Progenitor cell of endocrine pancreas (in vitro differentiated cells): ENCODE measurements around the gene MRPS18A. TPM values are rescaled to one million over a fixed set of nuclear protein-coding genes. Genes with fewer than 3 reads are reported as not detected.

Source experiments
- DNase-seq: peaks from one replicate; pipeline ENCODE4 v3.0.0; 2021; ENCODE audit warnings: low spot score; ENCODE audit not compliant: unreplicated experiment
- H3K27ac Mint-ChIP-seq: 2 replicates; pipeline ENCODE4 v1.8.0; 2021; ENCODE audit warnings: mild to moderate bottlenecking, moderate library complexity, mixed read lengths
- H3K27me3 Mint-ChIP-seq: 2 replicates; pipeline ENCODE4 v1.8.0; 2021; ENCODE audit warnings: mixed read lengths
- H3K36me3 Mint-ChIP-seq: 2 replicates; pipeline ENCODE4 v1.8.0; 2022; ENCODE audit warnings: mixed read lengths; ENCODE audit not compliant: insufficient read depth
- H3K4me1 Mint-ChIP-seq: 2 replicates; pipeline ENCODE4 v1.8.0; 2021; ENCODE audit warnings: low read depth, mixed read lengths
- H3K4me3 Mint-ChIP-seq: 2 replicates; pipeline ENCODE4 v1.8.0; 2021; ENCODE audit warnings: low read depth, mild to moderate bottlenecking, moderate library complexity, mixed read lengths
- H3K9me3 Mint-ChIP-seq: 2 replicates; pipeline ENCODE4 v1.8.0; 2021; ENCODE audit warnings: low read depth, mixed read lengths
- total RNA-seq: library from RNA; stranded (reverse); gene quantifications from 2 replicates; pipeline ENCODE4 v1.2.1, GENCODE V29; 2021
- TF ChIP-seq, protein P1 (sequence below): fragments of 200-600 bp; sonication (generic); IDR thresholded peaks from one replicate; pipeline ENCODE4 v1.5.0; 2021; ENCODE audit warnings: antibody characterized with exemption, mild to moderate bottlenecking; ENCODE audit not compliant: unreplicated experiment

MRPS18A gene
- total RNA-seq, 1 donor from 2014 or later = 41.9 TPM

DNA sequence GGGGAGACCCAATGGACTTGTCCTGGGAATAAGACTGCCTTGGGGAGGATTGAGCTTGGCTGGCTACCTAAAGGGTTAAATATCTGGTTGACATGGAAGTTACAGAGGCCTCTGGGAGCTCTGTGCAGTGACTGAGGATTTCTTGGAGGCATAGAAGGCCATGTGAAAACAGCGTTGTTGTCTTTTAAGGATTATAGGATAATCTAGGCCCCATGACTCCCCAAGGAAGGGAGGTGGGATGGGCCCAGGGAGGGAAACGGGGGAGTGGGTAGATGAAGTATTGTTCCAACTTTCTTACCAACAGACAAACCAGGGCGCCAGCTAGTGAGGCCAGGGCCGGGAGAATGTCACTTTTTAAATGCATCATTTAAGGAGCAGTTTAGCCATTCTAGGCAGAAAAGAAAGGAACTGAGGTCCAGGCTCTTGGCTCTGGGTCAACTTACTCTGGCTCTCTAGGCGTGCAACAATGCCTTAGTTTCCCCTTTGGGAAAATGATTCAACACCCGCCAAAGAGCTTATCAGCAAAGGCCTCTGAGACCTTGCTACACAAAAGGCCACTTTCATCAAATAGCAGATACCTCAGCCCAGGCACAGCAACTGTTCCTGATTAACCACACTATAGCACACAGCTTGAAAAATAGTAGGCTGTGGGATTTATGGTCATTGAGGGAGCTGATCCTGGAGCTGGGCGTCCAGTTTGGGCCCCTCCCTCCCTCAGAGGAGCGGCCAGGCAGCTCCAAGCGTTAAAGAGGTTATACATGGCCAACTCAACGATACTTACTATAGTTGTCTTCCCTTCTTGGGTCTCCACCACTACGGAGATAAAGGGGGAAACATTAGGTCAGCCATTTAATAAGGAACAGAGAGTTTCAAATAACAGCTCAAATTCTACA is 7.0 kb downstream of the MRPS18A start:
- Mint-ChIP-seq H3K9me3 (no peaks in the 10 kb centered on the region), H3K4me3 (no peak overlapping the region), H3K36me3 (peaks cover 7% of the 10 kb centered on the region), H3K27ac (no peak overlapping the region), H3K4me1 (peaks cover 24% of the 10 kb centered on the region), H3K27me3 (no peaks in the 10 kb centered on the region)
- DNase-seq = no peak
- TF ChIP-seq, protein P1, sequence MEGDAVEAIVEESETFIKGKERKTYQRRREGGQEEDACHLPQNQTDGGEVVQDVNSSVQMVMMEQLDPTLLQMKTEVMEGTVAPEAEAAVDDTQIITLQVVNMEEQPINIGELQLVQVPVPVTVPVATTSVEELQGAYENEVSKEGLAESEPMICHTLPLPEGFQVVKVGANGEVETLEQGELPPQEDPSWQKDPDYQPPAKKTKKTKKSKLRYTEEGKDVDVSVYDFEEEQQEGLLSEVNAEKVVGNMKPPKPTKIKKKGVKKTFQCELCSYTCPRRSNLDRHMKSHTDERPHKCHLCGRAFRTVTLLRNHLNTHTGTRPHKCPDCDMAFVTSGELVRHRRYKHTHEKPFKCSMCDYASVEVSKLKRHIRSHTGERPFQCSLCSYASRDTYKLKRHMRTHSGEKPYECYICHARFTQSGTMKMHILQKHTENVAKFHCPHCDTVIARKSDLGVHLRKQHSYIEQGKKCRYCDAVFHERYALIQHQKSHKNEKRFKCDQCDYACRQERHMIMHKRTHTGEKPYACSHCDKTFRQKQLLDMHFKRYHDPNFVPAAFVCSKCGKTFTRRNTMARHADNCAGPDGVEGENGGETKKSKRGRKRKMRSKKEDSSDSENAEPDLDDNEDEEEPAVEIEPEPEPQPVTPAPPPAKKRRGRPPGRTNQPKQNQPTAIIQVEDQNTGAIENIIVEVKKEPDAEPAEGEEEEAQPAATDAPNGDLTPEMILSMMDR = no peak

GRCh38 chr6:43679057-43679456 is 8.5 kb downstream of the MRPS18A start:
- Mint-ChIP-seq H3K4me3 (no peak overlapping the region), H3K4me1 (peaks cover 21% of the 10 kb centered on the region), H3K27me3 (no peaks in the 10 kb centered on the region), H3K27ac (no peak overlapping the region), H3K9me3 (no peaks in the 10 kb centered on the region), H3K36me3 (peaks cover 11% of the 10 kb centered on the region)
- DNase-seq = no peak
- TF ChIP-seq, protein P1 = no peak

- Mint-ChIP-seq H3K27ac (no peak overlapping the region), H3K27me3 (no peaks in the 10 kb centered on the region), H3K36me3 (peaks cover 11% of the 10 kb centered on the region), H3K4me1 (peaks cover 15% of the 10 kb centered on the region), H3K9me3 (no peaks in the 10 kb centered on the region), H3K4me3 (no peak overlapping the region)
- TF ChIP-seq, protein P1 = no peak
- no peak for DNase-seq
Measured at GRCh38 chr6:43678341-43678740, 9.2 kb downstream of the MRPS18A start.

- H3K27ac Mint-ChIP-seq = no peak overlapping the region
- H3K36me3 Mint-ChIP-seq = peaks cover 11% of the 10 kb centered on the region
- TF ChIP-seq, protein P1 = no peak
- H3K27me3 Mint-ChIP-seq = no peaks in the 10 kb centered on the region
- no peak for DNase-seq
- no peaks in the 10 kb centered on the region for H3K9me3 Mint-ChIP-seq
- H3K4me1 Mint-ChIP-seq = peaks cover 9% of the 10 kb centered on the region
- no peak overlapping the region for H3K4me3 Mint-ChIP-seq
Measured at GRCh38 chr6:43677759-43678158, 9.8 kb downstream of the MRPS18A start.

DNA sequence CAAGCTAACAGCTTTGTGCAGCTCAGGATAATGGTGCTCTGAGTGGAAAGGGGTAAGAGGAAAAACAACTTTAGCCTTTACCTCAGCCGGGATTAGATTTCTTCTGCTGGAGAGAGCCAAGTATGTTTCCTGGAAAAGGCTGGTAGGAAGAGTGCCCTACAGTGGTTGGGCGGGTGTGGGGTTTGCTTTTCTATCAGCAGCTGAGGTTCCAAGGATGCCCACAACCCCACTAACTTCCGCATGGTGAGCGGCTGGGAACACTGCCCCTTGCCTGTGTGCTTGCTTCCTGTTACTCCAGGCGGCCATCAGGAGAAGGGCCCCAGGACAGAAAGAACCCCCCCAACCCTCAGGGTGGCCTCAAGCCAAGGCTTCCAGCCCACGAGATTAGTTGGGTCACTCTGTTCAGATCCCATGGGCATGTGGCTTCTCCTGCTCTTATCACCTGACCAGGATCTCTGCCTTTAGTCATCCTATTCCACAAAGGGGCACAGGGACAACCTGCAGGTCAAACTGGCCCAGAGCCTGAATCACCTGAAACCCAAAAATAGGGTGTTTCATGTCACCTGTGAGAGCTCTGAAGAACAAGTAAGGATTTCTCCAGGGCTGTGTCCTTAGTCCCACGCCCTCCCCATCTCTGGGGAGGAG is 10.5 kb downstream of the MRPS18A start:
- no peaks in the 10 kb centered on the region for H3K9me3 Mint-ChIP-seq
- H3K4me1 Mint-ChIP-seq = peaks cover 6% of the 10 kb centered on the region
- H3K4me3 Mint-ChIP-seq = no peak overlapping the region
- peaks cover 11% of the 10 kb centered on the region for H3K36me3 Mint-ChIP-seq
- H3K27ac Mint-ChIP-seq = no peak overlapping the region
- TF ChIP-seq, protein P1 = no peak
- H3K27me3 Mint-ChIP-seq = no peaks in the 10 kb centered on the region
- DNase-seq = no peak
